K562 (cell line): ENCODE measurements around the gene GAGE2A. TPM values are rescaled to one million over a fixed set of nuclear protein-coding genes. Genes with fewer than 3 reads are reported as not detected.

Source experiments
- ATAC-seq: fragments of 200-7000 bp; cut with Tn5 transposase; 3 replicates; pipeline ENCODE4 v1.9.1; 2020; ENCODE audit warnings: moderate library complexity
- BruUV-seq: library from RNA; stranded (reverse); fragments of 400-500 nt; replicated peaks from 2 replicates; lab custom pipeline; 2021; lab: Mats Ljungman, UMichigan
- CTCF ChIA-PET: fragments of 300-600 bp; formaldehyde crosslinking; extraction: SDS; loops from one replicate; lab custom pipeline; 2021; ENCODE audit warnings: low intra/inter-chr PET ratio; lab: Yijun Ruan, JAX
- POLR2A ChIA-PET: fragments of 300-600, 350-650 bp; sonication (Branson Sonifier 250); formaldehyde crosslinking; extraction: SDS; loops from one replicate; lab custom pipeline; 2021; ENCODE audit warnings: antibody characterized with exemption, inconsistent platforms; lab: Yijun Ruan, JAX
- DNase-seq, 4 experiments: peaks; one replicate each; pipeline versions ENCODE4 v3.0.0 to v3.0.0-alpha.2; 2011 to 2018; ENCODE audit warnings: low spot score in 3 of 4, mixed read lengths in 3 of 4; ENCODE audit errors: extremely low read depth in 1 of 4
- FAIRE-seq: peaks from 2 replicates; lab custom pipeline; 2011; peaks lifted over from hg19 to GRCh38; lab: Jason Lieb, UNC
- H2AFZ ChIP-seq: 2 replicates; pipeline ENCODE4 v1.6.0; 2011; ENCODE audit warnings: low read depth, low read length, control low read depth, inconsistent platforms
- H3K27ac ChIP-seq: fragments of 200-600 bp; 3 replicates; pipeline ENCODE4 v1.8.0; 2011; ENCODE audit warnings: low read depth, mild to moderate bottlenecking, control low read depth, inconsistent platforms, low read length, moderate library complexity, mixed read lengths; ENCODE audit errors: extremely low read depth
- H3K27me3 ChIP-seq, 2 experiments: fragments of 300-600 bp in 1 of 2; 2 replicates in 1 of 2; 3 replicates in 1 of 2; pipeline versions ENCODE4 v1.6.0 to v1.8.0; 2011; ENCODE audit warnings: inconsistent platforms in 2 of 2, low read length in 2 of 2, mild to moderate bottlenecking in 1 of 2, mixed read lengths in 1 of 2, moderate library complexity in 1 of 2; ENCODE audit not compliant: control insufficient read depth in 2 of 2, insufficient read depth in 2 of 2
- H3K36me3 ChIP-seq: fragments of 300-600 bp; 3 replicates; pipeline ENCODE4 v1.8.0; 2011; ENCODE audit warnings: mild to moderate bottlenecking, low read length, inconsistent platforms; ENCODE audit not compliant: control insufficient read depth, insufficient read depth
- H3K4me1 ChIP-seq, 2 experiments: fragments of 200-600 bp in 1 of 2; replicated peaks in 1 of 2; 2 replicates in 1 of 2; 3 replicates in 1 of 2; pipeline versions ENCODE4 v1.5.1 to v1.8.0; 2011; ENCODE audit warnings: inconsistent platforms in 2 of 2, low read length in 2 of 2, mild to moderate bottlenecking in 1 of 2, mixed read lengths in 1 of 2, moderate library complexity in 1 of 2; ENCODE audit not compliant: control insufficient read depth in 2 of 2, insufficient read depth in 2 of 2
- H3K4me2 ChIP-seq: 2 replicates; pipeline ENCODE4 v1.6.1; 2011; ENCODE audit warnings: low read length, control low read depth, inconsistent platforms, mixed read lengths; ENCODE audit not compliant: insufficient read depth
- H3K4me3 ChIP-seq: fragments of 200-600 bp; sonication (generic), shearing (Covaris generic); 2 replicates; pipeline ENCODE4 v1.5.1; 2016; ENCODE audit warnings: control low read depth, inconsistent platforms
- H3K79me2 ChIP-seq: fragments of 200-600 bp; 3 replicates; pipeline ENCODE4 v1.8.0; 2011; ENCODE audit warnings: low read length, inconsistent platforms; ENCODE audit not compliant: control insufficient read depth, insufficient read depth
- H3K9ac ChIP-seq, 2 experiments: 2 replicates each; pipeline versions ENCODE4 v1.6.0 to v1.6.1; 2011; ENCODE audit warnings: low read depth in 2 of 2, low read length in 2 of 2, control low read depth in 1 of 2, inconsistent platforms in 1 of 2, mild to moderate bottlenecking in 1 of 2, mixed read lengths in 1 of 2; ENCODE audit not compliant: insufficient read depth in 1 of 2
- H3K9me1 ChIP-seq: one replicate; pipeline ENCODE4 v1.6.0; 2011; ENCODE audit warnings: inconsistent platforms, mild to moderate bottlenecking, low read length, moderate library complexity; ENCODE audit not compliant: control insufficient read depth, insufficient read depth
- H3K9me3 ChIP-seq: replicated peaks from 2 replicates; pipeline ENCODE4 v1.5.1; 2011; ENCODE audit warnings: low read depth, low read length, inconsistent platforms; ENCODE audit not compliant: control insufficient read depth, insufficient read depth
- H4K20me1 ChIP-seq: replicated peaks from 2 replicates; pipeline ENCODE4 v1.6.1; 2011; ENCODE audit warnings: low read length, inconsistent platforms, mixed read lengths; ENCODE audit not compliant: control insufficient read depth, insufficient read depth
- ATF7 ChIP-seq: fragments of 450-650 bp; IDR thresholded peaks from 2 replicates; pipeline ENCODE4 v1.7.1; 2014; ENCODE audit warnings: mild to moderate bottlenecking, moderate library complexity
- BRF2 ChIP-seq: IDR thresholded peaks from 3 replicates; pipeline ENCODE4 v1.6.1; 2011; ENCODE audit warnings: borderline replicate concordance, mild to moderate bottlenecking; ENCODE audit not compliant: insufficient read length, insufficient read depth
- E2F6 ChIP-seq, 2 experiments: IDR thresholded peaks; 2 replicates each; pipeline ENCODE4 v1.6.1; 2011; ENCODE audit warnings: borderline replicate concordance in 1 of 2, control low read depth in 1 of 2, low read depth in 1 of 2, low read length in 1 of 2, mild to moderate bottlenecking in 1 of 2, mixed read lengths in 1 of 2, moderate library complexity in 1 of 2; ENCODE audit not compliant: insufficient read depth in 1 of 2, insufficient read length in 1 of 2, poor library complexity in 1 of 2, severe bottlenecking in 1 of 2; ENCODE audit errors: extremely low read depth in 1 of 2
- GATA2 ChIP-seq: sonication (generic); formaldehyde crosslinking; IDR thresholded peaks from 2 replicates; pipeline ENCODE4 v1.4.0; 2020; ENCODE audit warnings: mild to moderate bottlenecking, missing genetic modification reagents
- HDAC6 ChIP-seq: IDR thresholded peaks from 2 replicates; pipeline ENCODE4 v1.6.1; 2012; ENCODE audit warnings: low read depth, mild to moderate bottlenecking, control low read depth, inconsistent platforms, low read length, moderate library complexity
- NFIC ChIP-seq: fragments of 450-650 bp; IDR thresholded peaks from 2 replicates; pipeline ENCODE4 v1.6.1; 2017; ENCODE audit warnings: mild to moderate bottlenecking, inconsistent platforms
- NRF1 ChIP-seq, 2 experiments: fragments of 450-650 bp; IDR thresholded peaks in 1 of 2; conservative IDR thresholded peaks in 1 of 2; 2 replicates each; pipeline ENCODE4 v1.6.1; 2014; ENCODE audit warnings: mild to moderate bottlenecking in 2 of 2
- RBM15 ChIP-seq: fragments of 200-400 bp; formaldehyde crosslinking; IDR thresholded peaks from 2 replicates; pipeline ENCODE4 v1.6.1; 2018; ENCODE audit warnings: mild to moderate bottlenecking, low read length, moderate library complexity; ENCODE audit not compliant: insufficient read depth
- RBM34 ChIP-seq: fragments of 200-400 bp; formaldehyde crosslinking; IDR thresholded peaks from 2 replicates; pipeline ENCODE4 v1.6.1; 2018; ENCODE audit warnings: low read length, borderline replicate concordance; ENCODE audit not compliant: insufficient read depth
- SLC30A9 ChIP-seq: fragments of 250-450 bp; sonication (Bioruptor Pico); IDR thresholded peaks from 2 replicates; pipeline ENCODE4 v1.8.0; 2022; ENCODE audit warnings: mild to moderate bottlenecking, moderate library complexity
- SMARCB1 ChIP-seq: IDR thresholded peaks from 2 replicates; pipeline ENCODE4 v1.6.1; 2011; ENCODE audit warnings: improper control_type of control experiment, low read depth; ENCODE audit not compliant: insufficient read length
- TSHZ1 ChIP-seq: fragments of 250-450 bp; sonication (Bioruptor Pico); IDR thresholded peaks from 2 replicates; pipeline ENCODE4 v1.4.0; 2020; ENCODE audit warnings: mild to moderate bottlenecking, moderate library complexity
- WGBS: fragments of 100-300 bp; shearing (Covaris generic); methylation state at CpG from one replicate; pipeline ENCODE4 v1.1.6; 2016; ENCODE audit warnings: low coverage, mixed read lengths; ENCODE audit not compliant: insufficient coverage; ENCODE audit errors: missing lambda C conversion rate; 5-methylcytosine and 5-hydroxymethylcytosine counted together
- in situ Hi-C: fragments of 300-500 bp; cut with MboI; formaldehyde crosslinking; loops from 4 replicates; pipeline ENCODE4 v1.15.0; 2018; ENCODE audit warnings: inconsistent platforms, mixed read lengths
- intact Hi-C: fragments of 100-400 bp; cut with micrococcal nuclease; formaldehyde crosslinking; loops from 2 replicates; pipeline ENCODE4 v1.14.2; 2022
- polyA plus RNA-seq, 8 experiments: library from polyadenylated mRNA; depleted of rRNA in 4 of 8; stranded (reverse) in 5 of 8; unstranded in 3 of 8; fragments of >200 nt; fragmentation: Nextera tagmentation in 2 of 8; fragmentation: Illumina TruSeq in 1 of 8; extraction: Ambion mirVana in 2 of 8; extraction: Trizol in 1 of 8; gene quantifications; 2 replicates each; pipeline versions ENCODE4 v1.2.1 to v1.2.3, GENCODE V29; 2011 to 2014; ENCODE audit warnings: inconsistent platforms in 1 of 8, missing spikeins in 1 of 8
- total RNA-seq, 7 experiments: library from RNA; depleted of rRNA in 6 of 7; stranded (reverse); fragments of >200 nt in 6 of 7; fragmentation: Illumina TruSeq in 2 of 7; extraction: Trizol in 2 of 7; gene quantifications; 2 replicates each; pipeline versions ENCODE4 v1.2.1 to v1.2.3, GENCODE V29; 2011 to 2021; ENCODE audit warnings: low replicate concordance in 1 of 7

Gene GAGE2A
- total and polyA plus RNA-seq, 9 of the 15 experiments (the other 6 are each of a cell fraction or from before 2014, with no cell fraction given): 2.7 to 583 (median 84.6) TPM

GRCh38 chrX:49644991-49645637 is 55.8 kb downstream of the GAGE2A start:
- WGBS: 1% methylated on average over 6 of the region's 8 CpGs
- Histone ChIP-seq H2AFZ (no peak overlapping the region), H3K27ac (no peak overlapping the region), H4K20me1 (no peaks in the 10 kb centered on the region), H3K4me3 (no peak overlapping the region), H3K36me3 (no peaks in the 10 kb centered on the region), H3K4me1 (no peaks in the 10 kb centered on the region), H3K9ac (no peak overlapping the region; a peak in 1 of 4 replicates), H3K27me3 (peaks cover 0 to 6% of the 10 kb centered on the region in 2 experiments; a peak in 1 of 5 replicates), H3K9me3 (no peaks in the 10 kb centered on the region), H3K4me2 (no peak overlapping the region), H3K79me2 (no peaks in the 10 kb centered on the region), H3K9me1 (no peaks in the 10 kb centered on the region)
- POLR2A ChIA-PET: no interaction called here
- BruUV-seq: no TSS peak
- intact Hi-C loops: no loop called here
- CTCF ChIA-PET: no interaction called here
- ATAC-seq (no peak), FAIRE-seq (no peak), DNase-seq (no peak)
- in situ Hi-C loops: loop anchor here (25.0 kb wide), 1 partner anchor 108 kb away; the partner anchor contains the start of genes GAGE12C and GAGE12D
- TF ChIP-seq RBM15 (no peak), NFIC (no peak), SMARCB1 (no peak), HDAC6 (no peak), GATA2 (CRISPR knock-in tag) (no peak), TSHZ1 (CRISPR knock-in tag) (no peak), SLC30A9 (CRISPR knock-in tag) (no peak), E2F6 (IDR thresholded peaks at IDR 0.05; ENCODE audit: borderline replicate concordance in 1 of 2, extremely low read depth in 1 of 2, insufficient read depth in 1 of 2, insufficient read length in 1 of 2, low read depth in 1 of 2, low read length in 1 of 2, poor library complexity in 1 of 2, severe bottlenecking in 1 of 2) (no peak), ATF7 (no peak), RBM34 (no peak), NRF1 (conservative IDR thresholded peaks at IDR 0.05 in 1 of 2, IDR thresholded peaks at IDR 0.05 in 1 of 2) (no peak), BRF2 (no peak)
